Cardiac muscle cell (in vitro differentiated cells and primary cell): ENCODE data around the gene TBC1D19. TPM values are rescaled to one million over a fixed set of nuclear protein-coding genes. Genes with fewer than 3 reads are reported as not detected.

ENCODE experiments used
- DNase-seq, 2 donors: peaks; one replicate each; pipeline versions ENCODE4 v3.0.0 to v3.0.0-alpha.2; 2010 to 2017; ENCODE audit warnings: low read depth in 1 of 2, low spot score in 1 of 2
- H3K27ac ChIP-seq: fragments of 200-600 bp; sonication (generic); 2 replicates; pipeline ENCODE4 v1.5.1; 2016
- H3K27me3 ChIP-seq: fragments of 200-600 bp; sonication (generic); 2 replicates; pipeline ENCODE4 v1.6.0; 2016; ENCODE audit warnings: control low read depth
- H3K36me3 ChIP-seq: fragments of 200-600 bp; sonication (generic); 2 replicates; pipeline ENCODE4 v1.5.1; 2016; ENCODE audit warnings: control low read depth
- H3K4me1 ChIP-seq: fragments of 200-600 bp; sonication (generic); 2 replicates; pipeline ENCODE4 v1.8.1; 2017; ENCODE audit warnings: low read depth, mild to moderate bottlenecking, mixed run types
- H3K4me3 ChIP-seq: fragments of 200-600 bp; sonication (generic); 2 replicates; pipeline ENCODE4 v1.5.1; 2016; ENCODE audit warnings: mild to moderate bottlenecking
- H3K9me3 ChIP-seq: fragments of 200-600 bp; sonication (generic); 2 replicates; pipeline ENCODE4 v1.5.1; 2017; ENCODE audit warnings: low read depth, mild to moderate bottlenecking, control low read depth
- CTCF ChIP-seq: IDR thresholded peaks from 2 replicates; pipeline ENCODE4 v1.5.1; 2012; ENCODE audit warnings: low read depth, mild to moderate bottlenecking, low read length
- polyA plus RNA-seq: library from polyadenylated mRNA; unstranded; fragments of >200 nt; fragmentation: Nextera tagmentation; extraction: Ambion mirVana; gene quantifications from 2 replicates; pipeline ENCODE4 v1.2.1, GENCODE V29; 2016
- total RNA-seq: library from RNA; depleted of rRNA; stranded (reverse); fragments of >200 nt; gene quantifications from 2 replicates; pipeline ENCODE4 v1.2.3, GENCODE V29; 2016

The TBC1D19 gene
- total and polyA plus RNA-seq, 2 experiments from 2014 or later, result 10.9 to 17.3 TPM

GRCh38 chr4:26701786-26702227, 117.9 kb downstream of the TBC1D19 start:
- H3K27me3 ChIP-seq, result no peaks in the 10 kb centered on the region
- H3K4me1 ChIP-seq, result no peaks in the 10 kb centered on the region
- no peaks in the 10 kb centered on the region for H3K36me3 ChIP-seq
- H3K9me3 ChIP-seq, result no peaks in the 10 kb centered on the region
- no peak for TF ChIP-seq CTCF
- H3K4me3 ChIP-seq, result no peak overlapping the region
- no peak for DNase-seq
- no peak overlapping the region for H3K27ac ChIP-seq

- H3K4me3 ChIP-seq, result no peak overlapping the region
- H3K4me1 ChIP-seq, result no peaks in the 10 kb centered on the region
- no peak for DNase-seq
- TF ChIP-seq CTCF, result no peak
- no peaks in the 10 kb centered on the region for H3K27me3 ChIP-seq
- no peaks in the 10 kb centered on the region for H3K36me3 ChIP-seq
- H3K9me3 ChIP-seq, result no peaks in the 10 kb centered on the region
- H3K27ac ChIP-seq, result no peak overlapping the region
Observed at GRCh38 chr4:26707342-26707741, 123.5 kb downstream of the TBC1D19 start.

- no peak for DNase-seq
- TF ChIP-seq CTCF, result no peak
- Histone ChIP-seq H3K4me1 (no peaks in the 10 kb centered on the region), H3K9me3 (no peaks in the 10 kb centered on the region), H3K4me3 (no peak overlapping the region), H3K27ac (no peak overlapping the region), H3K36me3 (no peaks in the 10 kb centered on the region), H3K27me3 (no peaks in the 10 kb centered on the region)
Observed at GRCh38 chr4:26709246-26709645, 125.4 kb downstream of the TBC1D19 start.

- Histone ChIP-seq H3K27me3 (no peaks in the 10 kb centered on the region), H3K27ac (no peak overlapping the region), H3K4me1 (peaks cover 4% of the 10 kb centered on the region), H3K36me3 (no peaks in the 10 kb centered on the region), H3K9me3 (no peaks in the 10 kb centered on the region), H3K4me3 (no peak overlapping the region)
- no peak for DNase-seq
- TF ChIP-seq CTCF, result no peak
Observed at GRCh38 chr4:26713563-26714151, 129.8 kb downstream of the TBC1D19 start.

- H3K4me1 ChIP-seq, result peaks cover 4% of the 10 kb centered on the region
- H3K27ac ChIP-seq, result no peak overlapping the region
- H3K36me3 ChIP-seq, result no peaks in the 10 kb centered on the region
- no peaks in the 10 kb centered on the region for H3K9me3 ChIP-seq
- TF ChIP-seq CTCF, result no peak
- no peak for DNase-seq
- H3K27me3 ChIP-seq, result no peaks in the 10 kb centered on the region
- no peak overlapping the region for H3K4me3 ChIP-seq
Observed at GRCh38 chr4:26715636-26716242, 131.9 kb downstream of the TBC1D19 start.
